B cell (primary cell): Measurements from ENCODE around the gene MAP3K14. TPM values are rescaled to one million over a fixed set of nuclear protein-coding genes. Genes with fewer than 3 reads are reported as not detected.

Experiments
- ATAC-seq: fragments of 200-7000 bp; cut with Tn5 transposase; one replicate; pipeline ENCODE4 v1.10.0; 2021; ENCODE audit warnings: low read depth, mild to moderate bottlenecking, moderate number of reproducible peaks, moderate library complexity
- CTCF ChIA-PET: fragments of 350-600 bp; sonication (Branson Sonifier 250); formaldehyde crosslinking; loops from one replicate; lab custom pipeline; 2021; ENCODE audit warnings: antibody characterized with exemption, inconsistent platforms; lab: Charles Lee
- POLR2A ChIA-PET: fragments of 350-600 bp; sonication (Branson Sonifier 250); formaldehyde crosslinking; loops from one replicate; lab custom pipeline; 2021; ENCODE audit warnings: antibody characterized with exemption; lab: Charles Lee
- DNase-seq: peaks from one replicate; pipeline ENCODE4 v3.0.0; 2013
- H2AFZ ChIP-seq: 2 replicates; pipeline ENCODE4 v1.6.1; 2012; ENCODE audit warnings: mild to moderate bottlenecking, low read depth, low read length; ENCODE audit not compliant: insufficient read depth, poor library complexity, severe bottlenecking
- H3K27ac ChIP-seq, 2 donors: 1 replicate in 1 of 2; 2 replicates in 1 of 2; pipeline ENCODE4 v1.5.1; 2012 to 2013; ENCODE audit warnings: low read length in 2 of 2, mild to moderate bottlenecking in 2 of 2, moderate library complexity in 1 of 2
- H3K27me3 ChIP-seq, 4 experiments: fragments of 200-600 bp in 1 of 4; sonication (generic) in 1 of 4; replicated peaks in 1 of 4; 1 replicate in 2 of 4; 2 replicates in 2 of 4; pipeline versions ENCODE4 v1.6.1 to v1.7.0; 2013 to 2016; ENCODE audit warnings: low read length in 3 of 4, mild to moderate bottlenecking in 2 of 4, mixed read lengths in 1 of 4, moderate library complexity in 1 of 4; ENCODE audit not compliant: insufficient read depth in 4 of 4, control insufficient read depth in 3 of 4; ENCODE audit errors: control extremely low read depth in 1 of 4
- H3K36me3 ChIP-seq, 2 experiments: replicated peaks in 1 of 2; 1 replicate in 1 of 2; 2 replicates in 1 of 2; pipeline versions ENCODE4 v1.6.1 to v1.7.1; 2013; ENCODE audit warnings: low read length in 1 of 2; ENCODE audit not compliant: insufficient read depth in 2 of 2, control insufficient read depth in 1 of 2; ENCODE audit errors: control extremely low read depth in 1 of 2, extremely low read depth in 1 of 2
- H3K4me1 ChIP-seq, 2 donors: fragments of 200-600 bp in 1 of 2; sonication (generic) in 1 of 2; 1 replicate in 1 of 2; 2 replicates in 1 of 2; pipeline versions ENCODE4 v1.5.1 to v1.6.1; 2013 to 2017; ENCODE audit warnings: low read length in 2 of 2; ENCODE audit not compliant: control insufficient read depth in 2 of 2, insufficient read depth in 2 of 2
- H3K4me2 ChIP-seq: replicated peaks from 2 replicates; pipeline ENCODE3; 2012; ENCODE audit warnings: mild to moderate bottlenecking, low read depth, low read length; ENCODE audit not compliant: poor library complexity, severe bottlenecking
- H3K4me3 ChIP-seq, 5 experiments: fragments of 200-600 bp in 1 of 5; sonication (generic) in 1 of 5; 1 replicate in 3 of 5; 2 replicates in 2 of 5; pipeline versions ENCODE4 v1.5.1 to v1.7.0; 2011 to 2016; ENCODE audit warnings: low read length in 4 of 5, mild to moderate bottlenecking in 4 of 5, low read depth in 2 of 5, control low read depth in 1 of 5, moderate library complexity in 1 of 5; ENCODE audit not compliant: insufficient read depth in 1 of 5; ENCODE audit errors: control extremely low read depth in 1 of 5, extremely low read depth in 1 of 5
- H3K79me2 ChIP-seq: fragments of 200-600 bp; sonication (generic); one replicate; pipeline ENCODE4 v1.6.0; 2016; ENCODE audit warnings: low read length; ENCODE audit not compliant: control insufficient read depth, insufficient read depth
- H3K9ac ChIP-seq: fragments of 200-600 bp; sonication (generic); 2 replicates; pipeline ENCODE4 v1.6.1; 2017; ENCODE audit warnings: mild to moderate bottlenecking, low read length, moderate library complexity
- H3K9me3 ChIP-seq, 3 donors: one replicate each; pipeline versions ENCODE4 v1.6.1 to v1.7.1; 2013; ENCODE audit warnings: low read length in 2 of 3; ENCODE audit not compliant: control insufficient read depth in 2 of 3, insufficient read depth in 1 of 3; ENCODE audit errors: control extremely low read depth in 1 of 3
- H4K20me1 ChIP-seq: 2 replicates; pipeline ENCODE4 v1.6.0; 2012; ENCODE audit warnings: mild to moderate bottlenecking, low read length; ENCODE audit not compliant: insufficient read depth, control insufficient read depth, poor library complexity, severe bottlenecking
- H3K27ac Mint-ChIP-seq: one replicate; pipeline ENCODE4 v1.8.0; 2021; ENCODE audit warnings: mixed read lengths
- H3K27me3 Mint-ChIP-seq: one replicate; pipeline ENCODE4 v1.8.0; 2021; ENCODE audit warnings: mixed read lengths
- H3K4me1 Mint-ChIP-seq: one replicate; pipeline ENCODE4 v1.8.0; 2021; ENCODE audit warnings: mixed read lengths
- H3K4me3 Mint-ChIP-seq: one replicate; pipeline ENCODE4 v1.8.0; 2021; ENCODE audit warnings: mixed read lengths
- H3K9me3 Mint-ChIP-seq: one replicate; pipeline ENCODE4 v1.8.0; 2022; ENCODE audit warnings: mixed read lengths; ENCODE audit not compliant: insufficient read depth
- CTCF ChIP-seq: fragments of 200-600 bp; IDR thresholded peaks from one replicate; pipeline ENCODE4 v1.8.0; 2022; ENCODE audit warnings: antibody characterized with exemption, mild to moderate bottlenecking
- EZH2 ChIP-seq: IDR thresholded peaks from 2 replicates; pipeline ENCODE4 v1.6.1; 2012; ENCODE audit warnings: borderline replicate concordance, low read depth, mild to moderate bottlenecking, moderate library complexity, low read length; ENCODE audit not compliant: insufficient read depth, poor library complexity, severe bottlenecking
- WGBS: methylation state at CpG from one replicate; pipeline ENCODE4 v1.1.5; 2013; ENCODE audit warnings: missing lambda C conversion rate; ENCODE audit not compliant: insufficient coverage; 5-methylcytosine and 5-hydroxymethylcytosine counted together
- intact Hi-C: fragments of 100-400 bp; cut with micrococcal nuclease; formaldehyde crosslinking; loops from one replicate; pipeline ENCODE4 v1.10.0; 2022
- polyA plus RNA-seq: library from polyadenylated mRNA; depleted of rRNA; stranded (reverse); fragments of >200 nt; gene quantifications from 2 replicates; pipeline ENCODE4 v1.2.3, GENCODE V29; 2012
- total RNA-seq, 2 donors: library from RNA; stranded (reverse); fragments of 120-200 nt in 1 of 2; gene quantifications; 1 replicate in 1 of 2; 2 replicates in 1 of 2; pipeline versions ENCODE4 v1.2.3 to v1.2.4, GENCODE V29; 2013 to 2022

MAP3K14 gene
- total and polyA plus RNA-seq, 2 donors (not counting 1 experiment from before 2014, with no cell fraction given) = 66.1 to 84.1 TPM

- H3K4me1 Mint-ChIP-seq = peaks cover 27% of the 10 kb centered on the region
- POLR2A ChIA-PET = no interaction called here
These were observed 78.6 kb downstream of the MAP3K14 start for GRCh38 chr17:45238155-45238774.

More at GRCh38 chr17:45238155-45238774, 78.6 kb downstream of the MAP3K14 start:
- Histone ChIP-seq H3K27me3 (no peaks in the 10 kb centered on the region), H4K20me1 (peaks cover 91% of the 10 kb centered on the region), H2AFZ (no peak overlapping the region), H3K9me3 (no peaks in the 10 kb centered on the region), H3K4me3 (no peak overlapping the region), H3K9ac (no peak overlapping the region), H3K27ac (no peak overlapping the region), H3K36me3 (peaks cover 0 to 94% of the 10 kb centered on the region in 2 experiments), H3K79me2 (peaks cover 49% of the 10 kb centered on the region), H3K4me2 (no peak overlapping the region), H3K4me1 (peaks cover 10 to 27% of the 10 kb centered on the region in 2 donors)
- H3K9me3 Mint-ChIP-seq = no peaks in the 10 kb centered on the region
- intact Hi-C loops = no loop called here
- DNase-seq (no peak), ATAC-seq (no peak)
- no peaks in the 10 kb centered on the region for H3K27me3 Mint-ChIP-seq
- 100% methylated on average over 7 of the region's 7 CpGs for WGBS
- TF ChIP-seq EZH2 (no peak), CTCF (no peak)
- CTCF ChIA-PET = interaction anchor here (0.6 to 24.6 kb wide), 4 partner anchors 18 to 103 kb away, joined by 3 to 737 read pairs (median 4); partner anchors contain the start of genes ACBD4 and FMNL1
- peak overlapping the region; percentile 62 for H3K27ac Mint-ChIP-seq
- H3K4me3 Mint-ChIP-seq = no peak overlapping the region
